Measurements from ENCODE around the gene CPA2.

DNA sequence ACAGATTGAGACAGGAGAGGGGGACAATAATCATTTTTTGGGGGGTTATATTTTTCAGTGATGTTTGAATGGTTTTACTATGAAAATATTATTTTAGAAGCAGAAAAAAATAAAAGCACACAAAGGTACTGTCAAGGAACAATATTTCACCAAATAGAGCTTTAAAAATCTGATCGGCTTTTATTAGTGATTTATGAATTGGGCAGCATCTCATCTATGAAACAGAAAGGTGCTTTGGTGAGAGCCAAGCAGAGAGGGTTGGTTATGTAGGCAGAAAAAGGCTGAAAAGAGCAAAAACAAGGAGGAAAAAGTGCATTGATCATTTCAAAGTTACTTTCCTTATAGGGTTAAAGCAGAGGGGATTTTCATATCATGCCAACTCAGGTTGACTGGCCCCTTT is 26.4 kb upstream of the CPA2 start:
- TF ChIP-seq POLR2AphosphoS5 (IDR thresholded peaks at IDR 0.05; ENCODE audit: borderline replicate concordance, low read depth, low read length) (no peak), EZH2 (IDR thresholded peaks at IDR 0.05) (no peak)
